ENCODE results near the gene SLC20A1. TPM values are rescaled to one million over a fixed set of nuclear protein-coding genes. Genes with fewer than 3 reads are reported as not detected.
A peak's percentile ranks its signal among the peaks of the same experiment; 100 is the strongest.

Gene SLC20A1
- total RNA-seq, 1 experiment from 2014 or later: 154 TPM

DNA sequence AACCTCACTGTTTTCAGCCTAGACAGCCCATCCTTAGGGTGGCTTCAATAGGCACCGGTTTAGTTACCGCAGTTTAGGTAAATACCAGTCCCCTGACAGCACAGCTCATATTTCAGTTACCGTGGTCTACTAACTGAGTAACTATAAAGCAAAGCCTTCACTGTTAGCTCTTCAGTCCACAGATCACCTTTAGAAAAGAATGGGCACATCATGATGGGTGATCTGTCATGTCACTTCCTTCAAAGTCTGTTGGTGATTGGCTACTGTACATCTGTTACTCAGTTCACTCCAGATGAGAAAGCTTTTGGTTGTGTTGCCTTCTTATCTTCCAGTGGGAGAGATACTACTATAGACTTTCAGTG lies 21.0 kb downstream of the SLC20A1 start:
- intact Hi-C loops (cut with micrococcal nuclease): no loop called here
- Histone ChIP-seq H3K9ac (ENCODE audit: low read length) (no peak overlapping the region), H3K4me1 (ENCODE audit: control insufficient read depth in 1 of 2, insufficient read depth in 2 of 2, low read length in 2 of 2) (no peaks in the 10 kb centered on the region), H3K4me3 (replicated peaks in 1 of 2; ENCODE audit: low read depth in 1 of 2, low read length in 2 of 2) (no peak overlapping the region), H3K9me2 (ENCODE audit: insufficient read depth) (no peaks in the 10 kb centered on the region), H3K4me2 (ENCODE audit: low read length) (no peak overlapping the region), H3K79me2 (ENCODE audit: insufficient read depth, low read length) (no peaks in the 10 kb centered on the region), H3K36me3 (ENCODE audit: control insufficient read depth in 1 of 2, insufficient read depth in 2 of 2, low read length in 2 of 2) (peaks cover 21 to 28% of the 10 kb centered on the region in 2 experiments; a peak in 3 of 4 replicates), H3K27ac (ENCODE audit: low read depth, low read length) (no peak overlapping the region), H3K27me3 (ENCODE audit: insufficient read depth, low read length) (no peaks in the 10 kb centered on the region), H4K20me1 (ENCODE audit: insufficient read depth) (no peaks in the 10 kb centered on the region; the same call in 1 of the 2 replicates), H3K9me3 (ENCODE audit: control insufficient read depth in 1 of 2, insufficient read depth in 1 of 2, low read depth in 1 of 2, low read length in 2 of 2) (no peaks in the 10 kb centered on the region), H2AFZ (ENCODE audit: low read depth, low read length, poor library complexity, severe bottlenecking) (no peak overlapping the region)
- ChIA-PET CTCF (no interaction called here), POLR2A (interaction anchor here (1.4 kb wide), 1 partner anchor 9 kb away, joined by 3 read pairs; no protein-coding TSS in a partner anchor), RAD21 (ENCODE audit: low non-redundant PET in 1 of 2, low total read pairs in 2 of 2, uncharacterized antibody in 2 of 2, unreplicated experiment in 2 of 2) (no interaction called here)
- TF ChIP-seq CBX3 (IDR thresholded peaks at IDR 0.05; ENCODE audit: low read depth): no peak
- TF ChIP-seq, protein P1, sequence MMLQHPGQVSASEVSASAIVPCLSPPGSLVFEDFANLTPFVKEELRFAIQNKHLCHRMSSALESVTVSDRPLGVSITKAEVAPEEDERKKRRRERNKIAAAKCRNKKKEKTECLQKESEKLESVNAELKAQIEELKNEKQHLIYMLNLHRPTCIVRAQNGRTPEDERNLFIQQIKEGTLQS (IDR thresholded peaks at IDR 0.05): no peak
- no peak for TF ChIP-seq JUND (IDR thresholded peaks at IDR 0.05)
- TF ChIP-seq EZH2 (IDR thresholded peaks at IDR 0.05): no peak
- no peak for TF ChIP-seq ZFX (IDR thresholded peaks at IDR 0.05)
- TF ChIP-seq, protein P2, sequence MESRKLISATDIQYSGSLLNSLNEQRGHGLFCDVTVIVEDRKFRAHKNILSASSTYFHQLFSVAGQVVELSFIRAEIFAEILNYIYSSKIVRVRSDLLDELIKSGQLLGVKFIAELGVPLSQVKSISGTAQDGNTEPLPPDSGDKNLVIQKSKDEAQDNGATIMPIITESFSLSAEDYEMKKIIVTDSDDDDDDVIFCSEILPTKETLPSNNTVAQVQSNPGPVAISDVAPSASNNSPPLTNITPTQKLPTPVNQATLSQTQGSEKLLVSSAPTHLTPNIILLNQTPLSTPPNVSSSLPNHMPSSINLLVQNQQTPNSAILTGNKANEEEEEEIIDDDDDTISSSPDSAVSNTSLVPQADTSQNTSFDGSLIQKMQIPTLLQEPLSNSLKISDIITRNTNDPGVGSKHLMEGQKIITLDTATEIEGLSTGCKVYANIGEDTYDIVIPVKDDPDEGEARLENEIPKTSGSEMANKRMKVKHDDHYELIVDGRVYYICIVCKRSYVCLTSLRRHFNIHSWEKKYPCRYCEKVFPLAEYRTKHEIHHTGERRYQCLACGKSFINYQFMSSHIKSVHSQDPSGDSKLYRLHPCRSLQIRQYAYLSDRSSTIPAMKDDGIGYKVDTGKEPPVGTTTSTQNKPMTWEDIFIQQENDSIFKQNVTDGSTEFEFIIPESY (IDR thresholded peaks at IDR 0.05; ENCODE audit: extremely low read depth, insufficient replicate concordance, low read length): no peak
- TF ChIP-seq, protein P3, sequence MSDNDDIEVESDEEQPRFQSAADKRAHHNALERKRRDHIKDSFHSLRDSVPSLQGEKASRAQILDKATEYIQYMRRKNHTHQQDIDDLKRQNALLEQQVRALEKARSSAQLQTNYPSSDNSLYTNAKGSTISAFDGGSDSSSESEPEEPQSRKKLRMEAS (IDR thresholded peaks at IDR 0.05): no peak
- no peak for TF ChIP-seq TCF7L2 (IDR thresholded peaks at IDR 0.05; ENCODE audit: borderline replicate concordance, extremely low read depth, insufficient read depth, insufficient read length)
- TF ChIP-seq, protein P4, sequence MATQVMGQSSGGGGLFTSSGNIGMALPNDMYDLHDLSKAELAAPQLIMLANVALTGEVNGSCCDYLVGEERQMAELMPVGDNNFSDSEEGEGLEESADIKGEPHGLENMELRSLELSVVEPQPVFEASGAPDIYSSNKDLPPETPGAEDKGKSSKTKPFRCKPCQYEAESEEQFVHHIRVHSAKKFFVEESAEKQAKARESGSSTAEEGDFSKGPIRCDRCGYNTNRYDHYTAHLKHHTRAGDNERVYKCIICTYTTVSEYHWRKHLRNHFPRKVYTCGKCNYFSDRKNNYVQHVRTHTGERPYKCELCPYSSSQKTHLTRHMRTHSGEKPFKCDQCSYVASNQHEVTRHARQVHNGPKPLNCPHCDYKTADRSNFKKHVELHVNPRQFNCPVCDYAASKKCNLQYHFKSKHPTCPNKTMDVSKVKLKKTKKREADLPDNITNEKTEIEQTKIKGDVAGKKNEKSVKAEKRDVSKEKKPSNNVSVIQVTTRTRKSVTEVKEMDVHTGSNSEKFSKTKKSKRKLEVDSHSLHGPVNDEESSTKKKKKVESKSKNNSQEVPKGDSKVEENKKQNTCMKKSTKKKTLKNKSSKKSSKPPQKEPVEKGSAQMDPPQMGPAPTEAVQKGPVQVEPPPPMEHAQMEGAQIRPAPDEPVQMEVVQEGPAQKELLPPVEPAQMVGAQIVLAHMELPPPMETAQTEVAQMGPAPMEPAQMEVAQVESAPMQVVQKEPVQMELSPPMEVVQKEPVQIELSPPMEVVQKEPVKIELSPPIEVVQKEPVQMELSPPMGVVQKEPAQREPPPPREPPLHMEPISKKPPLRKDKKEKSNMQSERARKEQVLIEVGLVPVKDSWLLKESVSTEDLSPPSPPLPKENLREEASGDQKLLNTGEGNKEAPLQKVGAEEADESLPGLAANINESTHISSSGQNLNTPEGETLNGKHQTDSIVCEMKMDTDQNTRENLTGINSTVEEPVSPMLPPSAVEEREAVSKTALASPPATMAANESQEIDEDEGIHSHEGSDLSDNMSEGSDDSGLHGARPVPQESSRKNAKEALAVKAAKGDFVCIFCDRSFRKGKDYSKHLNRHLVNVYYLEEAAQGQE (IDR thresholded peaks at IDR 0.05; ENCODE audit: low read depth): no peak
- TF ChIP-seq SP1 (IDR thresholded peaks at IDR 0.05; ENCODE audit: low read depth): no peak
- TF ChIP-seq CEBPB (IDR thresholded peaks at IDR 0.05; ENCODE audit: low read depth): no peak
- TF ChIP-seq SRF (IDR thresholded peaks at IDR 0.05; ENCODE audit: low read depth): no peak
- TF ChIP-seq POLR2A (IDR thresholded peaks at IDR 0.05; ENCODE audit: borderline replicate concordance, extremely low read depth, insufficient read depth, insufficient read length): no peak
- no peak for TF ChIP-seq FOSL1 (IDR thresholded peaks at IDR 0.05; ENCODE audit: low read depth)
- TF ChIP-seq RAD21 (IDR thresholded peaks at IDR 0.05; ENCODE audit: low read depth): no peak
- TF ChIP-seq POLR2AphosphoS5 (IDR thresholded peaks at IDR 0.05; ENCODE audit: low read depth, low read length): no peak
- TF ChIP-seq, protein P5, sequence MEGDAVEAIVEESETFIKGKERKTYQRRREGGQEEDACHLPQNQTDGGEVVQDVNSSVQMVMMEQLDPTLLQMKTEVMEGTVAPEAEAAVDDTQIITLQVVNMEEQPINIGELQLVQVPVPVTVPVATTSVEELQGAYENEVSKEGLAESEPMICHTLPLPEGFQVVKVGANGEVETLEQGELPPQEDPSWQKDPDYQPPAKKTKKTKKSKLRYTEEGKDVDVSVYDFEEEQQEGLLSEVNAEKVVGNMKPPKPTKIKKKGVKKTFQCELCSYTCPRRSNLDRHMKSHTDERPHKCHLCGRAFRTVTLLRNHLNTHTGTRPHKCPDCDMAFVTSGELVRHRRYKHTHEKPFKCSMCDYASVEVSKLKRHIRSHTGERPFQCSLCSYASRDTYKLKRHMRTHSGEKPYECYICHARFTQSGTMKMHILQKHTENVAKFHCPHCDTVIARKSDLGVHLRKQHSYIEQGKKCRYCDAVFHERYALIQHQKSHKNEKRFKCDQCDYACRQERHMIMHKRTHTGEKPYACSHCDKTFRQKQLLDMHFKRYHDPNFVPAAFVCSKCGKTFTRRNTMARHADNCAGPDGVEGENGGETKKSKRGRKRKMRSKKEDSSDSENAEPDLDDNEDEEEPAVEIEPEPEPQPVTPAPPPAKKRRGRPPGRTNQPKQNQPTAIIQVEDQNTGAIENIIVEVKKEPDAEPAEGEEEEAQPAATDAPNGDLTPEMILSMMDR (IDR thresholded peaks at IDR 0.05 in 2 of 3, conservative IDR thresholded peaks at IDR 0.05 in 1 of 3; ENCODE audit: borderline replicate concordance in 1 of 3, insufficient read depth in 1 of 3, low read depth in 2 of 3, low read length in 2 of 3): no peak
- no peak for TF ChIP-seq YY1 (IDR thresholded peaks at IDR 0.05; ENCODE audit: extremely low read depth, insufficient replicate concordance, low read depth, low read length)
- TF ChIP-seq SIN3A (IDR thresholded peaks at IDR 0.05; ENCODE audit: low read depth): no peak
- TF ChIP-seq ELF1 (IDR thresholded peaks at IDR 0.05; ENCODE audit: borderline replicate concordance, low read depth): no peak
- BruUV-seq (replicated peaks): no TSS peak
- ATAC-seq: peak; percentile 36; the same call in 1 of the 2 replicates
- DNase-seq (ENCODE audit: low read depth, low spot score): no peak
